Measurements from ENCODE around the gene HECTD4.
"Not testable (repeated sequence)": the region's sequence is repeated elsewhere in the genome, so short reads cannot be mapped to it uniquely, and the experiment has no call there.

The HECTD4 gene

GRCh38 chr12:112349431-112349830 is 32.8 kb downstream of the HECTD4 start:
- H3K27ac ChIP-seq = no peak overlapping the region; the same call in 1 of the 2 replicates
- no peak for TF ChIP-seq CTCF (conservative IDR thresholded peaks at IDR 0.05)

GRCh38 chr12:112348926-112349325 is 33.3 kb downstream of the HECTD4 start:
- not testable (repeated sequence) for H3K27ac ChIP-seq

- no peak for TF ChIP-seq CTCF (conservative IDR thresholded peaks at IDR 0.05)
- no peak overlapping the region for H3K27ac ChIP-seq
These were observed 34.6 kb downstream of the HECTD4 start for GRCh38 chr12:112347581-112347982.

GRCh38 chr12:112346194-112346593 is 36.0 kb downstream of the HECTD4 start:
- TF ChIP-seq CTCF (conservative IDR thresholded peaks at IDR 0.05) = no peak
- H3K27ac ChIP-seq = no peak overlapping the region

GRCh38 chr12:112344220-112344619 is 38.0 kb downstream of the HECTD4 start:
- TF ChIP-seq CTCF (conservative IDR thresholded peaks at IDR 0.05) = no peak
- H3K27ac ChIP-seq = no peak overlapping the region

GRCh38 chr12:112342587-112342986 is 39.6 kb downstream of the HECTD4 start:
- no peak for TF ChIP-seq CTCF (conservative IDR thresholded peaks at IDR 0.05)
- H3K27ac ChIP-seq = peak overlapping the region; percentile 67

- no peak for TF ChIP-seq CTCF (conservative IDR thresholded peaks at IDR 0.05)
- peak overlapping the region; percentile 67 for H3K27ac ChIP-seq
These were observed 41.0 kb downstream of the HECTD4 start for GRCh38 chr12:112341046-112341825.

- peak overlapping the region; percentile 67 for H3K27ac ChIP-seq
These were observed 42.0 kb downstream of the HECTD4 start for GRCh38 chr12:112340230-112340629.

GRCh38 chr12:112334999-112335398 is 47.2 kb downstream of the HECTD4 start:
- peak overlapping the region; percentile 39 for H3K27ac ChIP-seq

More at GRCh38 chr12:112340230-112340629, 42.0 kb downstream of the HECTD4 start:
- no peak for TF ChIP-seq CTCF (conservative IDR thresholded peaks at IDR 0.05)
